Breast epithelium (tissue), 3 donors: ENCODE data around the gene ZNF226.

Experiments
- CTCF ChIP-seq, 3 donors: fragments of 450-650 bp; IDR thresholded peaks; one replicate each; pipeline ENCODE4 v1.5.1; 2016 to 2017; ENCODE audit warnings: antibody characterized with exemption in 3 of 3, mild to moderate bottlenecking in 3 of 3, moderate library complexity in 3 of 3
- POLR2A ChIP-seq: fragments of 450-650 bp; IDR thresholded peaks from one replicate; pipeline ENCODE4 v1.6.1; 2016; ENCODE audit warnings: antibody characterized with exemption, mild to moderate bottlenecking, moderate library complexity

- TF ChIP-seq CTCF (IDR thresholded peaks at IDR 0.05) (no peak), POLR2A (no peak)
Measured at GRCh38 chr19:44164673-44165512, at the start of gene ZNF226.
